Measurements from ENCODE around the gene OR52M1.
"Not testable (repeated sequence)": the region's sequence is repeated elsewhere in the genome, so short reads cannot be mapped to it uniquely, and the experiment has no call there.

OR52M1 gene

GRCh38 chr11:4544891-4545290 is at the start of gene OR52M1:
TSS of gene OR52M1 (plus strand) at chr11:4545191. CDS start at chr11:4545191, 0 bp downstream.
- no peak for DNase-seq

GRCh38 chr11:4495487-4495886 is 49.5 kb upstream of the OR52M1 start:
- no peak for DNase-seq

GRCh38 chr11:4495986-4496385 is 49.0 kb upstream of the OR52M1 start:
- no peak for DNase-seq

- no peak for DNase-seq
Measured at GRCh38 chr11:4496557-4497248, 48.3 kb upstream of the OR52M1 start.

- no peak for DNase-seq
Measured at GRCh38 chr11:4508886-4509285, 36.1 kb upstream of the OR52M1 start.

GRCh38 chr11:4511282-4512245 is 33.4 kb upstream of the OR52M1 start:
- DNase-seq, result no peak

GRCh38 chr11:4514196-4514595 is 30.8 kb upstream of the OR52M1 start:
- no peak for DNase-seq

GRCh38 chr11:4522339-4522738 is 22.7 kb upstream of the OR52M1 start:
- no peak for DNase-seq

GRCh38 chr11:4522752-4523151 is 22.2 kb upstream of the OR52M1 start:
- no peak for DNase-seq

- no peak for DNase-seq
Measured at GRCh38 chr11:4523666-4524065, 21.3 kb upstream of the OR52M1 start.

- no peak for DNase-seq
Measured at GRCh38 chr11:4527926-4528325, 17.1 kb upstream of the OR52M1 start.

- not testable (repeated sequence) for DNase-seq
Measured at GRCh38 chr11:4531686-4532085, 13.3 kb upstream of the OR52M1 start.

GRCh38 chr11:4539603-4540219 is 5.3 kb upstream of the OR52M1 start:
- DNase-seq, result peak; percentile 44

- DNase-seq, result no peak
Measured at GRCh38 chr11:4541071-4541470, 3.9 kb upstream of the OR52M1 start.

GRCh38 chr11:4543561-4543960 is 1.4 kb upstream of the OR52M1 start:
- no peak for DNase-seq

GRCh38 chr11:4546878-4547277 is 1.9 kb downstream of the OR52M1 start:
- DNase-seq, result no peak

- no peak for DNase-seq
Measured at GRCh38 chr11:4547416-4547815, 2.4 kb downstream of the OR52M1 start.

- DNase-seq, result no peak
Measured at GRCh38 chr11:4551346-4551979, 6.5 kb downstream of the OR52M1 start.

GRCh38 chr11:4559527-4560440 is 14.8 kb downstream of the OR52M1 start:
- DNase-seq, result no peak

- no peak for DNase-seq
Measured at GRCh38 chr11:4560467-4560866, 15.5 kb downstream of the OR52M1 start.

GRCh38 chr11:4565371-4565770 is 20.4 kb downstream of the OR52M1 start:
- no peak for DNase-seq

GRCh38 chr11:4569075-4569474 is 24.1 kb downstream of the OR52M1 start:
- DNase-seq, result no peak

Measured in CD4-positive, alpha-beta T cell treated with Interleukin-21 for 1 hour (primary cell).